WERI-Rb-1 (cell line): ENCODE data around the gene KLK4.
"Not testable (repeated sequence)": the region's sequence is repeated elsewhere in the genome, so short reads cannot be mapped to it uniquely, and the experiment has no call there.

ENCODE experiments used
- DNase-seq: peaks from one replicate; pipeline ENCODE4 v3.0.0-alpha.2; 2020
- H3K27ac ChIP-seq: fragments of 250-450 bp; sonication (Bioruptor Pico); 2 replicates; pipeline ENCODE4 v1.5.1; 2020; ENCODE audit warnings: mild to moderate bottlenecking, moderate library complexity
- H3K27me3 ChIP-seq: fragments of 250-450 bp; sonication (Bioruptor Pico); 2 replicates; pipeline ENCODE4 v1.5.1; 2021; ENCODE audit warnings: mild to moderate bottlenecking, low read depth, moderate library complexity; ENCODE audit not compliant: insufficient read depth, severe bottlenecking
- H3K36me3 ChIP-seq: fragments of 250-450 bp; sonication (Bioruptor Pico); 2 replicates; pipeline ENCODE4 v1.5.1; 2020; ENCODE audit warnings: mild to moderate bottlenecking, moderate library complexity
- H3K4me3 ChIP-seq: 2 replicates; pipeline ENCODE4 v1.5.1; 2011; ENCODE audit warnings: low read depth, mild to moderate bottlenecking, control low read depth, low read length
- H3K9me3 ChIP-seq: fragments of 250-450 bp; sonication (Bioruptor Pico); 2 replicates; pipeline ENCODE4 v1.5.1; 2021; ENCODE audit warnings: mild to moderate bottlenecking, moderate library complexity; ENCODE audit not compliant: severe bottlenecking
- TF ChIP-seq, protein P1 (sequence below): IDR thresholded peaks from 2 replicates; pipeline ENCODE4 v1.5.1; 2011; ENCODE audit warnings: low read depth, mild to moderate bottlenecking, control low read depth, inconsistent platforms, low read length

Gene KLK4

DNA sequence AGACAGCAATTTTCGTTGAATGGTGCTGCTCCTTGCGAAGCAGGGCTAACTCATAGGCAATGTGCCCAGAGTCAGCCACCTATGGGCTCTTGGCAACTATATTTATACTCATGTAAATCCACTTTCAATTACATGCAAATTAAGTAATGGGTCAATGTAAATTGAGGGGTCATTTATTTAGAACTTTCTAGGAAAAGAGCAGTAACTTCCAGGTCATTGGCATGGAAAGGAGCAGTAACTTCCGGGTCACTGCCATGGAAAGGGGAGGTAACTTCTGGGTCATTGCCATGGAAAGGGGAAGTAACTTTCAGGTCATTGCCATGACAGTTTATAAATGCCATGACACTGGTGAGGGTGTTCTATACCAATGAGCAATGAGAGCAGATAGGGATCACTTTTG lies 11.6 kb downstream of the KLK4 start:
- no peak overlapping the region for H3K27ac ChIP-seq
- TF ChIP-seq, protein P1, sequence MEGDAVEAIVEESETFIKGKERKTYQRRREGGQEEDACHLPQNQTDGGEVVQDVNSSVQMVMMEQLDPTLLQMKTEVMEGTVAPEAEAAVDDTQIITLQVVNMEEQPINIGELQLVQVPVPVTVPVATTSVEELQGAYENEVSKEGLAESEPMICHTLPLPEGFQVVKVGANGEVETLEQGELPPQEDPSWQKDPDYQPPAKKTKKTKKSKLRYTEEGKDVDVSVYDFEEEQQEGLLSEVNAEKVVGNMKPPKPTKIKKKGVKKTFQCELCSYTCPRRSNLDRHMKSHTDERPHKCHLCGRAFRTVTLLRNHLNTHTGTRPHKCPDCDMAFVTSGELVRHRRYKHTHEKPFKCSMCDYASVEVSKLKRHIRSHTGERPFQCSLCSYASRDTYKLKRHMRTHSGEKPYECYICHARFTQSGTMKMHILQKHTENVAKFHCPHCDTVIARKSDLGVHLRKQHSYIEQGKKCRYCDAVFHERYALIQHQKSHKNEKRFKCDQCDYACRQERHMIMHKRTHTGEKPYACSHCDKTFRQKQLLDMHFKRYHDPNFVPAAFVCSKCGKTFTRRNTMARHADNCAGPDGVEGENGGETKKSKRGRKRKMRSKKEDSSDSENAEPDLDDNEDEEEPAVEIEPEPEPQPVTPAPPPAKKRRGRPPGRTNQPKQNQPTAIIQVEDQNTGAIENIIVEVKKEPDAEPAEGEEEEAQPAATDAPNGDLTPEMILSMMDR = no peak
- DNase-seq = no peak

DNA sequence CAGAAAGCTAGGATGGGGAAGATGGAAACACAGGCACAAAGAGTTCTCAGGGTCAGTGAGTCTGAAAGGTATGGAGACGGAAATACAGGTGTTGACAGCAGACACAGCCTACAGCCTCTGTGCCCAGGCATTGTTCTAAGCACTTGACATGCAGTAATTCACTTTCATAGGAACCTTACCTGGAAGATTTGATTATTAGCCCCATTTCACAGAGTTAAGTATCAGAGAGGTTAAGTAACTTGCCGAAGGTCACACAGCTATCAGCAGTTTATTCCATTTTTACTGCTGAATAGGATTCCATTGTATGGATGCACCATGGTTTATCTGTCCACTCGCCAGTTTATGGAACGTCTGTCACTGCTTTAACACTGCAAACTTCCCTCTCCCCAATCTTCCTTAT lies 13.2 kb downstream of the KLK4 start:
- Histone ChIP-seq H3K27ac (no peak overlapping the region), H3K4me3 (no peak overlapping the region), H3K27me3 (peaks cover 65% of the 10 kb centered on the region), H3K36me3 (no peaks in the 10 kb centered on the region), H3K9me3 (peaks cover 12% of the 10 kb centered on the region)
- TF ChIP-seq, protein P1 = no peak
- DNase-seq = no peak

More for the DNA sequence above, 11.6 kb downstream of the KLK4 start:
- Histone ChIP-seq H3K4me3 (no peak overlapping the region), H3K27me3 (peaks cover 53% of the 10 kb centered on the region), H3K36me3 (no peaks in the 10 kb centered on the region), H3K9me3 (peaks cover 8% of the 10 kb centered on the region)

DNA sequence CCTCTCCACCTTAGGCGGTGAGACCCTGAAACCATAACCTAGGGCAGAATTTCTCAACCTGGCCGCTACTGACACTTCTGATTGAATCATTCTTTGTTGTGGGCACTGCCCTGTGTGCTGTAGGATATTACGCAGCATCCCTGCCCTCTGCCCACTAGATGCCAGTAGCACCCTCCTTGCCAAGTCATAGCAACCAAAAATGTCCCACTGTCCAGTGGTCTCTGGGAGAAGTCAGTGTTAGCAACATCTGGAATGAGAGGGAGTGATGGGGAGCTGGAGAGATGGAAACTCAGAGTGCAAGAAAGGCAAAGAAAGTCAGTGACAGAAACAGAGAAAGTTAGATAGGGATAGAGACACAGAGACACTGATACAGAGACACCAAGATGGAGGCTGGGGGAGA lies 13.6 kb downstream of the KLK4 start:
- Histone ChIP-seq H3K27ac (no peak overlapping the region), H3K9me3 (peaks cover 12% of the 10 kb centered on the region), H3K36me3 (no peaks in the 10 kb centered on the region), H3K4me3 (no peak overlapping the region), H3K27me3 (peaks cover 69% of the 10 kb centered on the region)
- TF ChIP-seq, protein P1 = no peak
- DNase-seq = no peak

DNA sequence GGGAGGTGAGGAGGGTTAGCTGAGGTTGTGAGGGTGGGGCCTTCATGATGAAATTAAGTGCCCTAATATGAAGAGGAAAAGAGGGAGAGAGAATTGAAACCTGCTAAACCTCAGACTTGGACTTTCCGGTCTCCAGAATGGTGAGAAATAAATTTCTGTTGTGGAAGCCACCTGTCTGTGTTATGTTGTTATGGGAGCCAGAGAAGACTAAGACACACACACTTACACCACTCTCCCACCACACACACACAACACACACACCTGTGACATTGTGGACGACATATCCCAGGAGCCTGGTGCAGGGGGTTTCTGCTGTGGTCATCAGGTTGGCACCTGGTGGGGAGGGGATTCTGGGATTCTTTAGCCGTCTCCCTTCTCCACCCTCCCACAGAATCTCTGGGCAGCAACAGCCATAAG lies 14.0 kb downstream of the KLK4 start:
- no peak overlapping the region for H3K4me3 ChIP-seq
- H3K27ac ChIP-seq = no peak overlapping the region
- DNase-seq = no peak
- no peaks in the 10 kb centered on the region for H3K36me3 ChIP-seq
- TF ChIP-seq, protein P1 = no peak
- peaks cover 69% of the 10 kb centered on the region for H3K27me3 ChIP-seq
- peaks cover 12% of the 10 kb centered on the region for H3K9me3 ChIP-seq

DNA sequence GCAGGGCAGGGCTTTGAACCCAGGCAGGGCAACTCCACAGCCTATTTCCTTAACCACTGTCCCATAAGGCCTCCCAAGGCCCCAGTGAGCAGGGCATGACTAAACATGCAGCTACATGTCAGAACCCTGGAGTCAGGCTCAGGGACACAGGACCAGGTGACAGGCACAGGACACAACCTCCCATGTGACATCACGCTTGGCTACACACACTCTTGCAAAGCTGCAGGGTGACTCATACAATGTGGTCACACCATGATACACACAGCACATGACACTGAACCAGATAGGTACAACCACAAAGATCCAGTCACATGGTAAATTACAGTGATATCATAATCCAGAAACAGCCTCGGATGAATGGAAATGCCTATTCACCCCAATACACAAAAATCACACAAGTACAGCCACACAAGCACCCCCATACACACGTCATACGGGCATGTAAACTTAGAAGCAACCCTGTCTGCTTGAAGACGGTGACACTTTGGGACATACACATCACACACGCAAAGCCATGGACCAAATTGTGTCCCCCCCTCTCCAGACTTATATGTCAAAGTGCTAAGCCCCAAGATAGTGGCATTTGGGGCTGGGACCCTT lies 14.5 kb downstream of the KLK4 start:
- H3K4me3 ChIP-seq = no peak overlapping the region
- peak; percentile 51 for DNase-seq
- H3K27me3 ChIP-seq = peaks cover 73% of the 10 kb centered on the region
- peaks cover 12% of the 10 kb centered on the region for H3K9me3 ChIP-seq
- TF ChIP-seq, protein P1 = no peak
- H3K36me3 ChIP-seq = no peaks in the 10 kb centered on the region
- no peak overlapping the region for H3K27ac ChIP-seq

DNA sequence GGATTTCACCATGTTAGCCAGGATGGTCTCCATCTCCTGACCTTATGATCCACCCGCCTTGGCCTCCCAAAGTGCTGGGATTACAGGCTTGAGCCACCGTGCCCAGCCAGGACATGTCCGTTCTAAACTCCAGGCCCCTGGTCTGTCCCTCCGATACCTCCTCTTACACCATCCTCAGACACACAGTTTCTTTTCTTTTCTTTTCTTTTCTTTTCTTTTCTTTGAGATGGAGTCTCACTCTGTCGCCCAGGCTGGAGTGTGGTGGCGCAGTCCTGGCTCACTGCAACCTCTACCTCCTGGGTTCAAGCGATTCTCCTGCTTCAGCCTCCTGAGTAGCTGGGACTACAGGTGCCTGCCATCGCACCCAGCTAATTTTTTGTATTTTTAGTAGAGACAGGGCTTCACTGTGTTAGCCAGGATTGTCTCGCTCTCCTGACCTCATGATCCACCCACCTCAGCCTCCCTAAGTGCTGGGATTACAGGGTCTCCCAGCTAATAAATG lies 15.1 kb downstream of the KLK4 start:
- H3K36me3 ChIP-seq, H3K27ac ChIP-seq, H3K4me3 ChIP-seq, DNase-seq: not testable (repeated sequence)
- Histone ChIP-seq H3K9me3 (peaks cover 12% of the 10 kb centered on the region), H3K27me3 (peaks cover 71% of the 10 kb centered on the region)
